ENCODE data around the gene CERK.

- TF ChIP-seq EZH2 (IDR thresholded peaks at IDR 0.05): no peak
- TF ChIP-seq POLR2AphosphoS5 (IDR thresholded peaks at IDR 0.05; ENCODE audit: borderline replicate concordance, low read depth, low read length): no peak
Observed at GRCh38 chr22:46736705-46737104, 1.3 kb downstream of the CERK start.

Measured in SK-N-MC (cell line).